HCT116 (cell line): ENCODE data around the gene COL16A1. TPM values are rescaled to one million over a fixed set of nuclear protein-coding genes. Genes with fewer than 3 reads are reported as not detected.

Source experiments
- ATAC-seq: fragments of 200-7000 bp; cut with Tn5 transposase; 2 replicates; pipeline ENCODE4 v1.9.1; 2020; ENCODE audit warnings: mild to moderate bottlenecking, moderate library complexity
- BruUV-seq: library from RNA; stranded (reverse); fragments of 400-500 nt; replicated peaks from 2 replicates; lab custom pipeline; 2021; lab: Mats Ljungman, UMichigan
- CTCF ChIA-PET: fragments of 300-600 bp; sonication (Branson Sonifier 250); formaldehyde crosslinking; loops from one replicate; lab custom pipeline; 2021; ENCODE audit warnings: antibody characterized with exemption; lab: Charles Lee
- POLR2A ChIA-PET: fragments of 300-600, 350-600 bp; sonication (Branson Sonifier 250); formaldehyde crosslinking; loops from one replicate; lab custom pipeline; 2021; ENCODE audit warnings: antibody characterized with exemption; lab: Charles Lee
- RAD21 ChIA-PET, 2 experiments: fragments of 300-600 bp; sonication (Branson Sonifier 250); formaldehyde crosslinking; loops; one replicate each; lab custom pipeline; 2023; ENCODE audit warnings: low total read pairs in 2 of 2; ENCODE audit not compliant: uncharacterized antibody in 2 of 2, unreplicated experiment in 2 of 2, low non-redundant PET in 1 of 2; lab: Charles Lee
- DNase-seq: peaks from one replicate; pipeline ENCODE4 v3.0.0-alpha.2; 2010; ENCODE audit warnings: low read depth, low spot score
- H2AFZ ChIP-seq: fragments of 200-600 bp; shearing (Covaris generic), sonication (generic); 2 replicates; pipeline ENCODE4 v1.6.1; 2017; ENCODE audit warnings: low read depth, mixed run types, mixed read lengths, antibody characterized with exemption, low read length; ENCODE audit not compliant: poor library complexity, severe bottlenecking
- H3K27ac ChIP-seq: 2 replicates; pipeline ENCODE4 v1.5.1; 2012; ENCODE audit warnings: low read depth, low read length
- H3K27me3 ChIP-seq: fragments of 200-600 bp; sonication (generic); 2 replicates; pipeline ENCODE4 v1.6.1; 2016; ENCODE audit warnings: mixed run types, low read length, mixed read lengths; ENCODE audit not compliant: insufficient read depth
- H3K36me3 ChIP-seq, 2 experiments: fragments of 200-500 bp in 1 of 2; fragments of 200-600 bp in 1 of 2; sonication (Bioruptor generic) in 1 of 2; sonication (generic) in 1 of 2; 2 replicates each; pipeline versions ENCODE4 v1.5.1 to v1.6.1; 2014 to 2016; ENCODE audit warnings: low read length in 2 of 2, inconsistent platforms in 1 of 2, mixed read lengths in 1 of 2, mixed run types in 1 of 2; ENCODE audit not compliant: insufficient read depth in 2 of 2, control insufficient read depth in 1 of 2
- H3K4me1 ChIP-seq, 2 experiments: fragments of 200-600 bp in 1 of 2; sonication (generic) in 1 of 2; 2 replicates each; pipeline versions ENCODE4 v1.5.1 to v1.6.1; 2012 to 2017; ENCODE audit warnings: low read length in 2 of 2, inconsistent platforms in 1 of 2, mild to moderate bottlenecking in 1 of 2, mixed read lengths in 1 of 2, mixed run types in 1 of 2, moderate library complexity in 1 of 2; ENCODE audit not compliant: insufficient read depth in 2 of 2, control insufficient read depth in 1 of 2
- H3K4me2 ChIP-seq: fragments of 200-600 bp; sonication (generic); 2 replicates; pipeline ENCODE4 v1.6.1; 2017; ENCODE audit warnings: mixed run types, low read length, mixed read lengths
- H3K4me3 ChIP-seq, 2 experiments: fragments of 200-600 bp in 1 of 2; sonication (generic) in 1 of 2; replicated peaks in 1 of 2; 2 replicates each; pipeline ENCODE4 v1.5.1; 2011 to 2016; ENCODE audit warnings: low read length in 2 of 2, control low read depth in 1 of 2, low read depth in 1 of 2, mild to moderate bottlenecking in 1 of 2, mixed read lengths in 1 of 2, mixed run types in 1 of 2
- H3K79me2 ChIP-seq: fragments of 200-600 bp; sonication (generic); 2 replicates; pipeline ENCODE4 v1.6.1; 2017; ENCODE audit warnings: mild to moderate bottlenecking, mixed run types, low read length, moderate library complexity, mixed read lengths; ENCODE audit not compliant: insufficient read depth
- H3K9ac ChIP-seq: fragments of 200-600 bp; sonication (generic); 2 replicates; pipeline ENCODE4 v1.6.1; 2016; ENCODE audit warnings: low read length, mixed read lengths
- H3K9me2 ChIP-seq: fragments of 200-600 bp; sonication (generic), shearing (Covaris generic); 2 replicates; pipeline ENCODE4 v1.6.1; 2017; ENCODE audit warnings: mixed run types, mild to moderate bottlenecking, moderate library complexity; ENCODE audit not compliant: insufficient read depth
- H3K9me3 ChIP-seq, 2 experiments: fragments of 200-500 bp in 1 of 2; fragments of 200-600 bp in 1 of 2; sonication (Bioruptor generic) in 1 of 2; sonication (generic) in 1 of 2; 2 replicates each; pipeline ENCODE4 v1.6.1; 2014 to 2017; ENCODE audit warnings: low read length in 2 of 2, mixed read lengths in 2 of 2, inconsistent platforms in 1 of 2, low read depth in 1 of 2, mild to moderate bottlenecking in 1 of 2, mixed run types in 1 of 2, moderate library complexity in 1 of 2; ENCODE audit not compliant: control insufficient read depth in 1 of 2, insufficient read depth in 1 of 2
- H4K20me1 ChIP-seq: fragments of 200-600 bp; sonication (generic), shearing (Covaris generic); 2 replicates; pipeline ENCODE4 v1.6.1; 2017; ENCODE audit warnings: mixed run types, mild to moderate bottlenecking, moderate library complexity; ENCODE audit not compliant: insufficient read depth
- ATF3 ChIP-seq: IDR thresholded peaks from 2 replicates; pipeline ENCODE4 v1.6.1; 2012
- CBX3 ChIP-seq: IDR thresholded peaks from 2 replicates; pipeline ENCODE4 v1.6.1; 2012; ENCODE audit warnings: low read depth
- CEBPB ChIP-seq: IDR thresholded peaks from 2 replicates; pipeline ENCODE4 v1.6.1; 2012; ENCODE audit warnings: low read depth
- ELF1 ChIP-seq: IDR thresholded peaks from 2 replicates; pipeline ENCODE4 v1.6.1; 2012; ENCODE audit warnings: low read depth, borderline replicate concordance
- EZH2 ChIP-seq: fragments of 200-600 bp; sonication (generic); IDR thresholded peaks from 2 replicates; pipeline ENCODE4 v1.6.1; 2017; ENCODE audit warnings: antibody characterized with exemption, mixed run types
- POLR2AphosphoS5 ChIP-seq: IDR thresholded peaks from 2 replicates; pipeline ENCODE4 v1.6.1; 2011; ENCODE audit warnings: mild to moderate bottlenecking, low read depth, low read length, moderate library complexity
- RAD21 ChIP-seq: IDR thresholded peaks from 2 replicates; pipeline ENCODE4 v1.6.1; 2012; ENCODE audit warnings: low read depth, mild to moderate bottlenecking
- SIN3A ChIP-seq: IDR thresholded peaks from 2 replicates; pipeline ENCODE4 v1.6.1; 2012; ENCODE audit warnings: low read depth
- SP1 ChIP-seq: IDR thresholded peaks from 2 replicates; pipeline ENCODE4 v1.6.1; 2012; ENCODE audit warnings: low read depth
- ZFX ChIP-seq: fragments of 450-650 bp; IDR thresholded peaks from 2 replicates; pipeline ENCODE4 v1.6.1; 2017
- intact Hi-C: fragments of 100-400 bp; cut with micrococcal nuclease; formaldehyde crosslinking; loops from 2 replicates; pipeline ENCODE4 v1.10.0; 2022
- total RNA-seq: library from RNA; stranded (reverse); gene quantifications from one replicate; pipeline ENCODE4 v1.2.1, GENCODE V29; 2021; ENCODE audit not compliant: unreplicated experiment
- TF ChIP-seq, protein P1 (sequence below): IDR thresholded peaks from 2 replicates; pipeline ENCODE4 v1.6.1; 2012; ENCODE audit warnings: low read depth
- TF ChIP-seq, protein P2 (sequence below), 3 experiments: fragments of 200-600 bp in 1 of 3; sonication (generic) in 1 of 3; IDR thresholded peaks in 2 of 3; conservative IDR thresholded peaks in 1 of 3; 2 replicates each; pipeline ENCODE4 v1.5.1; 2012 to 2017; ENCODE audit warnings: low read depth in 2 of 3, low read length in 2 of 3, antibody characterized with exemption in 1 of 3, borderline replicate concordance in 1 of 3, control low read depth in 1 of 3, mild to moderate bottlenecking in 1 of 3, mixed read lengths in 1 of 3, mixed run types in 1 of 3, moderate library complexity in 1 of 3; ENCODE audit not compliant: insufficient read depth in 1 of 3

COL16A1 gene
- total RNA-seq, 1 experiment from 2014 or later = 2.2 TPM

- H3K36me3 ChIP-seq = no peaks in the 10 kb centered on the region
- POLR2A ChIA-PET = no interaction called here
- no peak overlapping the region for H3K9ac ChIP-seq
- no peak overlapping the region for H2AFZ ChIP-seq
- ATAC-seq = no peak
- no peak overlapping the region for H3K4me2 ChIP-seq
- peaks cover 12 to 41% of the 10 kb centered on the region in 2 experiments for H3K4me1 ChIP-seq
- H4K20me1 ChIP-seq = no peaks in the 10 kb centered on the region
- RAD21 ChIA-PET = no interaction called here
- no peak overlapping the region for H3K27ac ChIP-seq
- no peaks in the 10 kb centered on the region for H3K27me3 ChIP-seq
- no peaks in the 10 kb centered on the region for H3K79me2 ChIP-seq
- intact Hi-C loops = no loop called here
- TF ChIP-seq RAD21 (no peak), EZH2 (no peak), ZFX (no peak), POLR2AphosphoS5 (no peak), SP1 (no peak), ELF1 (no peak), CEBPB (no peak), SIN3A (no peak), CBX3 (no peak), ATF3 (no peak)
- TF ChIP-seq, protein P1, sequence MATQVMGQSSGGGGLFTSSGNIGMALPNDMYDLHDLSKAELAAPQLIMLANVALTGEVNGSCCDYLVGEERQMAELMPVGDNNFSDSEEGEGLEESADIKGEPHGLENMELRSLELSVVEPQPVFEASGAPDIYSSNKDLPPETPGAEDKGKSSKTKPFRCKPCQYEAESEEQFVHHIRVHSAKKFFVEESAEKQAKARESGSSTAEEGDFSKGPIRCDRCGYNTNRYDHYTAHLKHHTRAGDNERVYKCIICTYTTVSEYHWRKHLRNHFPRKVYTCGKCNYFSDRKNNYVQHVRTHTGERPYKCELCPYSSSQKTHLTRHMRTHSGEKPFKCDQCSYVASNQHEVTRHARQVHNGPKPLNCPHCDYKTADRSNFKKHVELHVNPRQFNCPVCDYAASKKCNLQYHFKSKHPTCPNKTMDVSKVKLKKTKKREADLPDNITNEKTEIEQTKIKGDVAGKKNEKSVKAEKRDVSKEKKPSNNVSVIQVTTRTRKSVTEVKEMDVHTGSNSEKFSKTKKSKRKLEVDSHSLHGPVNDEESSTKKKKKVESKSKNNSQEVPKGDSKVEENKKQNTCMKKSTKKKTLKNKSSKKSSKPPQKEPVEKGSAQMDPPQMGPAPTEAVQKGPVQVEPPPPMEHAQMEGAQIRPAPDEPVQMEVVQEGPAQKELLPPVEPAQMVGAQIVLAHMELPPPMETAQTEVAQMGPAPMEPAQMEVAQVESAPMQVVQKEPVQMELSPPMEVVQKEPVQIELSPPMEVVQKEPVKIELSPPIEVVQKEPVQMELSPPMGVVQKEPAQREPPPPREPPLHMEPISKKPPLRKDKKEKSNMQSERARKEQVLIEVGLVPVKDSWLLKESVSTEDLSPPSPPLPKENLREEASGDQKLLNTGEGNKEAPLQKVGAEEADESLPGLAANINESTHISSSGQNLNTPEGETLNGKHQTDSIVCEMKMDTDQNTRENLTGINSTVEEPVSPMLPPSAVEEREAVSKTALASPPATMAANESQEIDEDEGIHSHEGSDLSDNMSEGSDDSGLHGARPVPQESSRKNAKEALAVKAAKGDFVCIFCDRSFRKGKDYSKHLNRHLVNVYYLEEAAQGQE = no peak
- TF ChIP-seq, protein P2, sequence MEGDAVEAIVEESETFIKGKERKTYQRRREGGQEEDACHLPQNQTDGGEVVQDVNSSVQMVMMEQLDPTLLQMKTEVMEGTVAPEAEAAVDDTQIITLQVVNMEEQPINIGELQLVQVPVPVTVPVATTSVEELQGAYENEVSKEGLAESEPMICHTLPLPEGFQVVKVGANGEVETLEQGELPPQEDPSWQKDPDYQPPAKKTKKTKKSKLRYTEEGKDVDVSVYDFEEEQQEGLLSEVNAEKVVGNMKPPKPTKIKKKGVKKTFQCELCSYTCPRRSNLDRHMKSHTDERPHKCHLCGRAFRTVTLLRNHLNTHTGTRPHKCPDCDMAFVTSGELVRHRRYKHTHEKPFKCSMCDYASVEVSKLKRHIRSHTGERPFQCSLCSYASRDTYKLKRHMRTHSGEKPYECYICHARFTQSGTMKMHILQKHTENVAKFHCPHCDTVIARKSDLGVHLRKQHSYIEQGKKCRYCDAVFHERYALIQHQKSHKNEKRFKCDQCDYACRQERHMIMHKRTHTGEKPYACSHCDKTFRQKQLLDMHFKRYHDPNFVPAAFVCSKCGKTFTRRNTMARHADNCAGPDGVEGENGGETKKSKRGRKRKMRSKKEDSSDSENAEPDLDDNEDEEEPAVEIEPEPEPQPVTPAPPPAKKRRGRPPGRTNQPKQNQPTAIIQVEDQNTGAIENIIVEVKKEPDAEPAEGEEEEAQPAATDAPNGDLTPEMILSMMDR (IDR thresholded peaks at IDR 0.05 in 2 of 3, conservative IDR thresholded peaks at IDR 0.05 in 1 of 3; ENCODE audit: borderline replicate concordance in 1 of 3, insufficient read depth in 1 of 3, low read depth in 2 of 3, low read length in 2 of 3) = no peak
- no peaks in the 10 kb centered on the region for H3K9me3 ChIP-seq
- no TSS peak for BruUV-seq
- no peak overlapping the region for H3K4me3 ChIP-seq
- no peak for DNase-seq
- H3K9me2 ChIP-seq = no peaks in the 10 kb centered on the region
- CTCF ChIA-PET = no interaction called here
Observed at GRCh38 chr1:31693231-31693630, 10.6 kb downstream of the COL16A1 start.
